ENCODE data around the gene STRBP. TPM values are rescaled to one million over a fixed set of nuclear protein-coding genes. Genes with fewer than 3 reads are reported as not detected.

The STRBP gene
- total RNA-seq, 2 donors from 2014 or later: 20.1 to 24.5 TPM

- WGBS: 69% methylated on average over 43 of the region's 43 CpGs
- intact Hi-C loops (cut with DNase I): no loop called here
- Histone ChIP-seq H3K4me1 (replicated peaks) (no peaks in the 10 kb centered on the region), H3K36me3 (no peaks in the 10 kb centered on the region), H3K4me3 (no peak overlapping the region), H3K27ac (no peak overlapping the region), H3K27me3 (replicated peaks; ENCODE audit: insufficient read depth) (no peaks in the 10 kb centered on the region), H3K9me3 (no peaks in the 10 kb centered on the region)
- TF ChIP-seq POLR2A (IDR thresholded peaks at IDR 0.05): no peak
- TF ChIP-seq, protein P1, sequence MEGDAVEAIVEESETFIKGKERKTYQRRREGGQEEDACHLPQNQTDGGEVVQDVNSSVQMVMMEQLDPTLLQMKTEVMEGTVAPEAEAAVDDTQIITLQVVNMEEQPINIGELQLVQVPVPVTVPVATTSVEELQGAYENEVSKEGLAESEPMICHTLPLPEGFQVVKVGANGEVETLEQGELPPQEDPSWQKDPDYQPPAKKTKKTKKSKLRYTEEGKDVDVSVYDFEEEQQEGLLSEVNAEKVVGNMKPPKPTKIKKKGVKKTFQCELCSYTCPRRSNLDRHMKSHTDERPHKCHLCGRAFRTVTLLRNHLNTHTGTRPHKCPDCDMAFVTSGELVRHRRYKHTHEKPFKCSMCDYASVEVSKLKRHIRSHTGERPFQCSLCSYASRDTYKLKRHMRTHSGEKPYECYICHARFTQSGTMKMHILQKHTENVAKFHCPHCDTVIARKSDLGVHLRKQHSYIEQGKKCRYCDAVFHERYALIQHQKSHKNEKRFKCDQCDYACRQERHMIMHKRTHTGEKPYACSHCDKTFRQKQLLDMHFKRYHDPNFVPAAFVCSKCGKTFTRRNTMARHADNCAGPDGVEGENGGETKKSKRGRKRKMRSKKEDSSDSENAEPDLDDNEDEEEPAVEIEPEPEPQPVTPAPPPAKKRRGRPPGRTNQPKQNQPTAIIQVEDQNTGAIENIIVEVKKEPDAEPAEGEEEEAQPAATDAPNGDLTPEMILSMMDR (IDR thresholded peaks at IDR 0.05): no peak
- TF ChIP-seq POLR2AphosphoS5 (IDR thresholded peaks at IDR 0.05): no peak
- DNase-seq (ENCODE audit: low spot score): no peak
Measured at GRCh38 chr9:123112015-123112975, 156.1 kb downstream of the STRBP start.

DNA sequence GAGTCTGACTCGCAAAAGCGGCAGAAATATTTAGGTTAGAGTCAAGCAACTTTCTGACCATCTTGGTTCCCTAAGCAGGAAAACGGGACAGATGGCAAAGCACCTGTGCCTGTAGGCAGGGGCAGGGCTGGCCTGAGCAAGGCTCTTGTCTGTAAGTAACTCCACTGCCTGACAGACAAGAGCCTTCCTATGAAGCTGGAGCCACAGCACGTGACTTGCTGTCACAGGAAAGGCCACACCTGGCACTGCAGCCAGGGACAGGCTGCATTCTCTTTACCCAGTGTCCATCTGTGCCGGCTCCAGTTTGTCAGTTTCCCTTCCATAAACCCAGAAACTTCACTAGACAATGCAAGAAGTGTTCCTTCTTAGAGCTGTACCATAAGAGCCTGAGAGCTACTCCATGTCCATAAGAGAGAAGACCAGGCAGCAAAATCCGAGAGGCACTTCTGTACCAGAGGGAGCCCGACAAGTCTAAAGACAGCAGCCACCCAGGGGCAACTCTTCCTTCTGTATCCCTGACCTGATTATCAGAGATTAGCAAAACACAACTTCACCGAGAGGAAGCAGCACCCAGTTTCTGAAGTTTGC lies 156.9 kb downstream of the STRBP start:
- Histone ChIP-seq H3K27me3 (replicated peaks; ENCODE audit: insufficient read depth) (no peaks in the 10 kb centered on the region), H3K36me3 (no peaks in the 10 kb centered on the region), H3K4me3 (no peak overlapping the region), H3K4me1 (replicated peaks) (no peaks in the 10 kb centered on the region), H3K9me3 (no peaks in the 10 kb centered on the region), H3K27ac (no peak overlapping the region)
- 54% methylated on average over 8 of the region's 8 CpGs for whole genome bisulfite sequencing
- intact Hi-C loops (cut with DNase I): no loop called here
- TF ChIP-seq, protein P1 (IDR thresholded peaks at IDR 0.05): peak in 1 of 4 experiments; percentile 11
- peak; percentile 38 for TF ChIP-seq POLR2AphosphoS5 (IDR thresholded peaks at IDR 0.05)
- TF ChIP-seq POLR2A (IDR thresholded peaks at IDR 0.05): no peak
- peak; percentile 36 for DNase-seq (ENCODE audit: low spot score)

GRCh38 chr9:123109540-123110279 lies 158.7 kb downstream of the STRBP start:
- Histone ChIP-seq H3K4me3 (no peak overlapping the region), H3K27me3 (replicated peaks; ENCODE audit: insufficient read depth) (no peaks in the 10 kb centered on the region), H3K27ac (no peak overlapping the region), H3K36me3 (no peaks in the 10 kb centered on the region), H3K9me3 (no peaks in the 10 kb centered on the region), H3K4me1 (replicated peaks) (no peaks in the 10 kb centered on the region)
- WGBS: 86% methylated on average over 15 of the region's 15 CpGs
- TF ChIP-seq, protein P1 (IDR thresholded peaks at IDR 0.05): no peak
- TF ChIP-seq POLR2AphosphoS5 (IDR thresholded peaks at IDR 0.05) (no peak), POLR2A (IDR thresholded peaks at IDR 0.05) (no peak)
- intact Hi-C loops (cut with DNase I): loop anchor here (5.0 kb wide), 1 partner anchor 243 kb away; no protein-coding TSS in a partner anchor
- no peak for DNase-seq (ENCODE audit: low spot score)

- 86% methylated on average over 9 of the region's 9 CpGs for WGBS
- TF ChIP-seq, protein P1 (IDR thresholded peaks at IDR 0.05): no peak
- no peak for TF ChIP-seq POLR2AphosphoS5 (IDR thresholded peaks at IDR 0.05)
- TF ChIP-seq POLR2A (IDR thresholded peaks at IDR 0.05): no peak
- intact Hi-C loops (cut with DNase I): loop anchor here (5.0 kb wide), 1 partner anchor 243 kb away; no protein-coding TSS in a partner anchor
- Histone ChIP-seq H3K4me3 (no peak overlapping the region), H3K9me3 (no peaks in the 10 kb centered on the region), H3K27ac (no peak overlapping the region), H3K27me3 (replicated peaks; ENCODE audit: insufficient read depth) (no peaks in the 10 kb centered on the region), H3K4me1 (replicated peaks) (no peaks in the 10 kb centered on the region), H3K36me3 (no peaks in the 10 kb centered on the region)
- no peak for DNase-seq (ENCODE audit: low spot score)
Measured at GRCh38 chr9:123108976-123109375, 159.4 kb downstream of the STRBP start.

All from prostate gland (tissue), 2 donors.